Hematopoietic multipotent progenitor cell treated with erythropoietin and hydrocortisone succinate and interleukin-3 and kit ligand, for 6 days (in vitro differentiated cells): ENCODE data around the gene LEMD3.

Experiments
- DNase-seq: peaks from one replicate; pipeline ENCODE4 v3.0.0-alpha.2; 2015

LEMD3 gene

DNA sequence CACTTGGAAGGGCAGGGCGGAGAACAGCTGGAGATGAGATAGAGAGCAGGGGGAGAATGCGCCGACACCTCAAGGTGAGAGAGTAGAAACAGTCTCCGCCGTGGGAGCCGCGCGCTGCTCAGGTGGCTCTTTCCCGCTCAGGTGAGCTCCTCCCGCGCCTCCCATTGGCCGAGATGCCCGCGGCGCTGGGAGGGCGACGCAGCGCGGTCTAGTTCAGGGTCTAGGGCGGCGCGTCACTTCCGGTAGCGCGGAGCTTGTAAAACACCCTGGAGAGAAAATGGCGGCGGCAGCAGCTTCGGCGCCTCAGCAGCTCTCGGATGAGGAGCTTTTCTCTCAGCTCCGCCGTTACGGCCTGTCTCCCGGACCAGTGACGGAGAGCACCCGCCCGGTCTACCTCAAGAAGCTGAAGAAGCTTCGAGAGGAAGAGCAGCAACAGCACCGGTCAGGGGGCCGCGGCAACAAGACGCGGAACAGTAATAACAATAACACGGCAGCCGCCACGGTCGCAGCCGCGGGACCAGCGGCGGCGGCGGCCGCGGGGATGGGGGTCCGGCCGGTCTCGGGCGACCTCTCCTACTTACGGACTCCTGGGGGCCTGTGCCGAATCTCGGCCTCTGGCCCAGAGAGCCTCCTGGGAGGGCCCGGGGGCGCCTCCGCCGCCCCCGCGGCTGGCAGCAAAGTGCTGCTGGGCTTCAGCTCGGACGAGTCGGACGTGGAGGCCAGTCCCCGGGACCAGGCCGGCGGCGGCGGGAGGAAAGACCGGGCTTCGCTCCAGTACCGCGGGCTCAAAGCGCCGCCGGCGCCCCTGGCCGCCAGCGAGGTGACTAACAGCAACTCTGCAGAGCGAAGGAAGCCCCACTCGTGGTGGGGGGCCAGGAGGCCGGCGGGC is at the start of gene LEMD3:
TSS of gene LEMD3 (plus strand) at position 264 of the 889 bp plus-strand sequence. CDS start at position 278, 14 bp downstream.
- peak; percentile 97 for DNase-seq

GRCh38 chr12:65121049-65121955 is 48.1 kb upstream of the LEMD3 start, which contains the start of gene WIF1:
Gene WIF1, minus strand, starts transcription at chr12:65121305. Its CDS starts 114 bp downstream, at chr12:65121191.
- DNase-seq = peak; percentile 55

GRCh38 chr12:65121956-65122469 is 47.4 kb upstream of the LEMD3 start:
- DNase-seq = no peak

GRCh38 chr12:65122703-65123102 is 46.7 kb upstream of the LEMD3 start:
- no peak for DNase-seq

DNA sequence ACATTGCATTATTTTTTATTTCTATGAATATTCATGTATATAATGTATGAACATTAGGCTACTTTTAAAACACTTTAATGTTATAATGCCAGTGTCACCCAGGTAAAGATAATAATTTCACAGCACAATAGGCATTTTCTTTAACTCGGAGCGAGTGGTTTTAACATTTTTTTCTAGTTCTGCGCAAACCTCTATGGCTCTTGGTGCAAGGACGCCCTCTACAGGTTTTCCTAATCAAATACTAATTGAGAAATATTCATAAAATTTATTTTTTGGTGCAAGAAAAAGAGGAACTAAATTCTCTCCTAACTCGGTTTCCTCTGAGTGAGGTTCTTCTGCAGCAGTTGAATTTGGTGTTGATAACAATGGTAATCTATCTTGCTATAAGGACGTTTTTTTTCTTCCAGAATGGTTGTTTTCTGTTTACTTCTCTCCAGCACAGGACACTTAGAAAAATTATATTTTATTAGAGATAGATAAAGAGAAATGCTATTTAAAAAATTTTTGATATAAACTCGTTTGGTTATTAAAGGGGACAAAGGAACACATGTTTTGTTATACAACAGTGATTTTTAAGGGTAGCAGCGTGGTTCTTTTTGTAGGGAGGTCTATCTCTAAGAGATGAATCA is 45.8 kb upstream of the LEMD3 start:
- peak; percentile 91 for DNase-seq

DNA sequence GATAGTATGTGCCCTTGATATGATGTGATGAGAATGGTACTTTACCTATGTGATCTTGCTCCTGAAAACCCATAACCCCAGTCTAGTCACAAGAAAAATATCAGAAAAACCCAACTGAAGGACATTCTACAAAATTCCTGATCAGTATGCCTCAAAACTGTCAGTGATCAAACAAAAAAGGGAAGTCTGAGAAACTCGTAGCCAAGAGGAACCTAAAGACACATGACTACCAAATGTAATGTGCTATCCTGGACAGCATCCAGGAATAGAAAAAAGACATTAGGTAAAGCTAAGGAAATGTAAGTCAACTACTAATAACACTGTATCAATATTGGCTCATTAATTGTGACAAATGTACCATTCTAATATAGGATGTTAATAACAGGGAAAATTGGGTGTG is 44.1 kb upstream of the LEMD3 start:
- peak; percentile 31 for DNase-seq

- peak; percentile 92 for DNase-seq
Observed at GRCh38 chr12:65125975-65126374, 43.4 kb upstream of the LEMD3 start.

DNA sequence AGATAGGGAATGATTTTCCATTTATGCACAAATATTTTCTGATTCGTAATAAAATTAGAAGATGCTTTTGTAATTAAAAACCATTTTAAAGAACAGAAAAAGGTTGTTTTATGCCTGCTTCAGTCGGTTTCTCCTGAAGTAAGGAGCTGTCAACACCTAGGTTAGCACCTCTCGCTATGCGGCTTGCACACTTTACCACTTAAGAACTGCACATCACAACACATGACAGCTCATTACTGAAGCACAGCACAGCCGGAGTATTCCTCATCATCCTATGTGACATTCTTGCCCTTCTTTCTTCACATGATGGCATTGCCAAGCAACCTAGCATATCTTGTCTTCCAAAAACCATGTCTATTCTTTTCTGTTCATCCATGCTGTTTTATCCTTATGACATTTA is 42.9 kb upstream of the LEMD3 start:
- DNase-seq = no peak

DNA sequence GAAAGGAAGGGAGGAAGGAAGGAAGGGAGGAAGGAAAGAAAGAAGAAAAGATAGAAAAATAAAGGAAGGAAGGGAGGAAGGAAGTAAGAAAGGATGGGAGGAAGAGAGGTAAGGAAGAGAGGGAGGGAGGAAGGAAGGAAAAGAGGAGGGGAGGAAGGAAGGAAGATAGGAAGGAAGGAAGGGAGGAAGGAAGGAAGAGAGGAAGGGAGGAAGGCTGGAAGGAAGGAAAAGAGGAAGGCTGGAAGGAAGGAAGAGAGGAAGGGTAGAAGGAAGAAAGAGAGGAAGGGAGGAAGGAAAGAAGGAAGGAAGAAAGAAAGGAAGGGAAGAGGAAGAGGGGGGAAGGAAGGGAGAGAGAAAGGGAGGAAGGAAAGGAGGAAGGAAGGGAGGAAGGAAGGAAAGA is 35.5 kb upstream of the LEMD3 start:
- DNase-seq = no peak

- peak; percentile 5 for DNase-seq
Observed at GRCh38 chr12:65139389-65139788, 30.0 kb upstream of the LEMD3 start.

DNA sequence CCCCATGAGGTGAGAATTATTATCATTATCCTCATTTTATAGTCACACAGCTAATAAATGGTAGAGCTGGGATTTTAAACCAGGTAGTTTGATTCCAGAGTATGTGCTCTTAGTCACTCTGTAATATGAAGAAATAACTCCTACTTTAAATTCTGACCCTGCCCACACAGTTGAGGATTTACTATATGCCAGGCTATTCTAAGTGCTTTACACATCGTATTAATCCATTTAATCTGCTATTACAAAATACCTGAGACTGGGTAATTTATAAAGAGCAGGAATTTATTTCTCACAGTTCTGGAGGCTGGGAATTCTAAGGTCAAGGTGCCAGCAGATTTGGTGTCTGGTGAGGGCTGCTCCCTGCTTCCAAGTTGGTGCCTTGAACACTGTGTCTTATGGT is 28.6 kb upstream of the LEMD3 start:
- DNase-seq = no peak

GRCh38 chr12:65147312-65147905 is 22.0 kb upstream of the LEMD3 start:
- no peak for DNase-seq

DNA sequence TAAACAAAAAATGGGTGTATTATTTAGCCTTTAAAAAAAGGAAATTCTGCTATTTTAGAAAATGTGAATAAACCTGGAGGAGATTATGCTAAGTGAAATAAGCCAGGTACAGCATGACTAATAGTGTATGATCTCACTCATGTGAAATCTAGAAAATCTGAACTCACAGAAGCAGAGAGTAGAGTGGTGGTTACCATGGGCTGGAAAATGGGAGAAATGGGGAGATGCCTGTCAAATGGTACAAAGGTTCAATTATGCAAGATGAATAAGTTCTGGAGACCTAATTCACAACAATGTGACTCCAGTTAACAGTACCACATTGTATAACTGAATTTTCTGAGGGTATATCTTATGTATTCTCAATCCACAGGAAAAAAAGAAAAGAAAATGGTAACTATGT is 17.4 kb upstream of the LEMD3 start:
- no peak for DNase-seq

DNA sequence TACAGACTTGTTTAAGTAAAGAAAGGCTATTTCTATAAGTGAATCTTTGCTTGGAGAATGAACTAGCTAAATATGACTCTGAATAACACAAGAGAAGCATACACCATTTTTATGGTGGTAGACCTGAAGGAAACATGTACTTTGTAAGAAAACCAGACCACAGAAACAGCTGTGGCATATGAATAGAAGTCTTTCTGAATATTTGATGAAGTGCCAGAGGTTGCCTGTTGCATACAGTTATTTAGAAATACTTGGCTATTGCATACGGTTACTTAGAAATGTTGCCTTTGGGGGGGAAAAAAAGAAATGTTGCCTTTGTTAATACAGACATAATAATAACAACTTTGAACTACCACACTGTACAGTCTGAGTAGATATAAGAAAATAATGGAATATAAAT is 16.8 kb upstream of the LEMD3 start:
- DNase-seq = peak; percentile 23

DNA sequence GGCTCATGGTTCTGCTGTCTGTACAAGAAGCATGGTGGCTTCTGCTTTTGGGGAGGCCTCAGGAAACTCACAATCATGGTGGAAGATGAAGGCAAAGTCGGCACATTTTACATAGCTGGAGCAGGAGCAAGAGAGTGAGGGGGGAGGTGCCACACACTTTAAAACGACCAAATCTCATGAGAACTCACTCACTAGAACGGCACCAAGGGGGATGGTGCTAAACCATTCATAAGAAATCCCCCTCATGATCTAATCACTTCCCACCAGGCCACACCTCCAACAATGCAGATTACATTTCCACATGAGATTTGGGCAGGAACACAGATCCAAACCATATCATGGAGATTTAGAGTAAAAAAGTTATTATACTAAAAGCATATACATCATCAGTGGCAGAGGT is 13.6 kb upstream of the LEMD3 start:
- DNase-seq = no peak

DNA sequence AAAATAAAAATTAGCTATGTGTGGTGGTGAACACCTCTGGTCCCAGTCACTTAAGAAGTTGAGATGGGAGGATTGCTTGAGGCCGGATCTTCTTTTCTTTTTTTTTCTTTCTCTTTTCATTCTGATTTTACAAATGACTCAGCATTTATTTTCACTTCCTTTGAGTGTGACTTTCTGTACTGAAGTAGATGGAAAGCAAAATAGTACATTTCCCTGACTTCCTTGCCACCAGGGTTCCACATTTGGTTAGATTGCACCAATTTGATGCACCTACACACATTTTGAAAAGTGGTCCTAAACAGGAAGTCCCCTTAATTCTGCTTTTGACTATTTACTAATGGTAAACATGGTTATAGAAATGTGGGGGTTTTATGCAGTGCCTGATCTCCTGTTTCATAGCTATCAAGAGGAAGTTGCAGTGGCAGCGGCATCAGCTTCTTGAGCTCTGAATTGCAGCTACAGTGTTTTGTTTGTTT is 13.0 kb upstream of the LEMD3 start:
- DNase-seq = peak; percentile 62

DNA sequence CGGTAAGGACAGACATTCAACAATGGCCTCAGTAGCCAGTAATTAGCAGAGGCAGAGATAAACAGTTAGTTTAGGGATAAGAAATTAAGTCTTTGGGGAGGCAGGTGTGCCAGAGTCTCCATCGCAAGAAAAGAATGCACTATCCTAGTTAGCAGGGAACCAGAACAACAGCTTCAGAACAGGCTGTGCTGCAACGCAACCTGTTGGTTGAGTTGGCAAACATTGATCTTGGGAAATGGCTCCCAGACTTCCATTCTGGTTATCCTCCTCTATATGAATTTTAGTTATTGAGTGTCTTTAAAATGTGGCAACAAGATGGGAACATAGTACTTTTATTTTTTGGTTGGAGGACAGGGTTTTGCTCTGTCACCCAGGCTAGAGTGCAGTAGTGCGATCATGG is 12.3 kb upstream of the LEMD3 start:
- no peak for DNase-seq

DNA sequence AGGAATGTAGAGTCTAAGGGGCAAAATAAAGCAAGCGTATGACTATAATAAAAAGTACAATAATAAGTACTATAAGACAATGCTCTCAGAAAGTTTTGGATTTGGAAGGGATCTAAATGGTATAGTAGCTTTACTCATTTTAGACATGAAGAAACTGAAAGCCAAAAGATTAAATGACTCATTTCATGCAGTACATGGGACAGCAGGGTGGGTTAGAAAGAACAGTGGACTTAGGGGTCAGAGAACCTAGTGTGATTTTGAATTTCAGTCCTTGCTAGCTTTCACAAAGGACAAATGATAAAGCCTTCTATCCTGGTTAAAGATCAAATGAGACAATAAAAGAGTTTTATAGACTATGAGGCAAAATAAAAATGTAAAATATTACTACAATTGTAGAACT is 6.8 kb upstream of the LEMD3 start:
- no peak for DNase-seq

- no peak for DNase-seq
Observed at GRCh38 chr12:65164244-65164643, 5.1 kb upstream of the LEMD3 start.

GRCh38 chr12:65164774-65165173 is 4.6 kb upstream of the LEMD3 start:
- DNase-seq = no peak

GRCh38 chr12:65168681-65169319 is 583 bp upstream of the LEMD3 start:
- peak; percentile 46 for DNase-seq
